T-helper 9 cell (primary cell): ENCODE data around the gene PERM1.
"Not testable (repeated sequence)": the region's sequence is repeated elsewhere in the genome, so short reads cannot be mapped to it uniquely, and the experiment has no call there.

Experiments used
- DNase-seq: peaks from one replicate; pipeline ENCODE4 v3.0.0-alpha.2; 2020
- total RNA-seq, 2 donors: gene quantifications; one replicate each; lab custom pipeline; 2026; lab: John Stamatoyannopoulos, UW

Gene PERM1
- total RNA-seq, result 0 reads per million in 2 donors

GRCh38 chr1:981955-982558 lies at the start of gene PERM1:
PERM1 (minus strand) TSS chr1:982093; CDS start chr1:981029, 1,064 bp downstream.
- no peak for DNase-seq

- DNase-seq, result not testable (repeated sequence)
Measured at GRCh38 chr1:1030867-1031658, 49.2 kb upstream of the PERM1 start.

- DNase-seq, result no peak
Measured at GRCh38 chr1:1027791-1028190, 45.9 kb upstream of the PERM1 start.

GRCh38 chr1:1026599-1027413 lies 44.9 kb upstream of the PERM1 start:
- DNase-seq, result no peak

DNA sequence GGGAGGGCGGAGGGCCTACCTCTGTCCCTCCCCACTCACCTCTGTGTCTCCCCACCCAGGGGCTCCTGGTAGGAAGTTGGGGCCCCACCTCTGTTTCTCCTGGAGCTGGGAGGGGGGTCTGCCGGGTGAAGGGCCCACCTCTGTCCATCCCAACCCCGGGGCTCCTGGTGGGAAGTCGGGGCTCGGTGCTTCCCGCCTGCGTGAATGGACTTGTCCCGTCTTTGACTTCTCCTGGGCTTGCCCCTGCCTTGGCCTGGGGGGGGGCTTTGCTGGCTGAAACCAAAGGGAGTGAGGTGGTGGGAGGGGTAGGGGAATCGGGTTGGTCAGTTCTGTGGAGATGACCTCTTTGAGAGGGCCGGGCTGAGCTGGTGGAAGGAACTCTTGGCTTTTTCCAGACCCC lies 43.8 kb upstream of the PERM1 start:
- no peak for DNase-seq

DNA sequence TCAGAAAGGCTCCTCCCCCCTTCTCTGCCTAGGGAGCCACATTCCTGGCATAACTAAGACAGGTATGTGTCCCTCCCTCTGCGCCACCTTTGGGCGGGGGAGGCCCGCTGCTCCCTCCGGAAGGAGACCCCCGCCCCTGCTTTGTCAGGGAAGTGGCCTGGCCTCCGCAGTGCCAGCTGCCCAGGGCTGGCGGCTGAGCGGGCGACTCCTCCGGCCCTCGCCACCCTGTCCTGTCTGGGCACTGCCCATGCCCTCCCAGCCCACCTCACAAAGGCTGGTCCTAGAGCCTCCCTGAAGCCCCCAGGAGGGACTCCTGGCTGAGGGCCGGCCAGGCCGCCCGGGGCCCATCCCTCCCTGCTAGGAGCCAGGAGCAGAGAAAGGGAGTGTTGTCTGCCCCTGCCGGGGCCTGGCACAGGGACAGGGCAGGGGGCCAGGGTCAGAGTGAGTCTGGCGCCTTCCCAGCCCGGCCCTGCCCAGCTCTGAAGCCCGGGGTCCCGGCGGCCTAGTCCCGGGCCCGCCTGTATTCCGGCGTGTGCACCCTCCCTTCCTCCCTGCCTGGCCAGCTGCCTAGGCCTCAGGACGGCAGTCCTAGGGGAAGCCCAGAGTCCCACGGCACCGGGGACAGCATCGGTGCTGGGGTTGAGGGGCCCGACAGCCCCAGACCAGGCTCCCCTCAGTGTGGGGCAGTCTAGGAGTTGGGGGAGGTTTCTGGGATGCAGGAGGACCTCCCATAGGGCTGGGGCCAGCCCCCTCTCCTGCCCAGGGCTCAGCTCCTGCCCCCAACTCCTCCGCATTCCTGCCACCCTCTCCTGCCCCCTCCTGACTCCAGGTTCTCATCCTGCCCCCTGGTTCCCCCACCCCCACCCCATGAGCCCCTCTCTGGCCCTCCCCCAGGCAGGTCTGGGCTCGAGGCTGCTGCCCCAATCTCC lies 43.1 kb upstream of the PERM1 start:
- no peak for DNase-seq

DNA sequence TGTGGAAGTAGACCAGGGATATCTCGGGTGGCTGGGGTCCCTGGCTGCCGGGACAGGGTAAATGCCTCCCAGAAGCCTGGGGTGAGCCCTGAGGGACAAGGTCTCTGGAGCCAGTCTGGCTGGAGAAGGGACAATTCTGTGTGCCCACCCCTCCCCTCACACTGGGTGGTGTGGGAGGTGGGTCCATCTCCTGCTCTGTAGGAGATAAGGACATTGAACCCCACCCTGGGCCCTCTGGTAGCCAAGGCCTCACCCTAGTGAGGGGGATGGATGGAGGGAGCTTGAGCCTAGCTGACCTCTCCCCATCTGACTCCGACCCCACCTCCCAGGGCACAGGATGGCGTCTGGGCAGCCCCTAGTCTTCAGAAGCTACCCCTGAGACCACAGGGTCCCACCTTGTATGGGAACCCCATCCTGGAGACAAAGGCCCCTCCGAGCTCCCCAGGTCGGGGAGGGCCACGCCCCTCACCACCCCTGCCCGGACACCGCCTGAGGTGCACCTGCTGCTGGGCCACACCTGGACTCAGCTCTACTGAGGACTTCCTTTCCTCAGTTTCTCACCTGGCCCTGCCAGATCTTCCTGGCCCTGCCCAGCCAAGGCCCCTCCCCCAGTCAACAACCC lies 42.4 kb upstream of the PERM1 start:
- DNase-seq, result no peak

DNA sequence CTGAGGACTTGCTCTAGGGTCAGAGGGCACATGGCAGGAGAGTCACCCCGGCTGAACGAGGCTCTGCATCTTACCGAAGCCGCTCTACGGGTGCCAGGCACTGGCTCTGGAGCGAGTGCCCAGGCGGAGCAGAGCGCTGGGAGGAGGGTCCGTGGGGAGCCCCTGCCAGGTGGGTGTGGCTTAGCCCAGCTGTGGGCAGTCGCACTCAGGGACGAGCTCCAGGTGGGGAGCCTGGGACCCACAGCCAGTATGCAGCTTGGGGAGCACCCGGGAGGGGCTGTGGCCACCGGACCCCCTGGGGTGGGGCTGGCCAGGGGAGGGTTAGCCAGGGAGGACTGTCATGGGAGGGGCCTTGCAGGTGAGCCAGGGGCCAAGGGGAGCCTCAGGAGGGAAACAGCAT lies 41.8 kb upstream of the PERM1 start:
- no peak for DNase-seq

DNA sequence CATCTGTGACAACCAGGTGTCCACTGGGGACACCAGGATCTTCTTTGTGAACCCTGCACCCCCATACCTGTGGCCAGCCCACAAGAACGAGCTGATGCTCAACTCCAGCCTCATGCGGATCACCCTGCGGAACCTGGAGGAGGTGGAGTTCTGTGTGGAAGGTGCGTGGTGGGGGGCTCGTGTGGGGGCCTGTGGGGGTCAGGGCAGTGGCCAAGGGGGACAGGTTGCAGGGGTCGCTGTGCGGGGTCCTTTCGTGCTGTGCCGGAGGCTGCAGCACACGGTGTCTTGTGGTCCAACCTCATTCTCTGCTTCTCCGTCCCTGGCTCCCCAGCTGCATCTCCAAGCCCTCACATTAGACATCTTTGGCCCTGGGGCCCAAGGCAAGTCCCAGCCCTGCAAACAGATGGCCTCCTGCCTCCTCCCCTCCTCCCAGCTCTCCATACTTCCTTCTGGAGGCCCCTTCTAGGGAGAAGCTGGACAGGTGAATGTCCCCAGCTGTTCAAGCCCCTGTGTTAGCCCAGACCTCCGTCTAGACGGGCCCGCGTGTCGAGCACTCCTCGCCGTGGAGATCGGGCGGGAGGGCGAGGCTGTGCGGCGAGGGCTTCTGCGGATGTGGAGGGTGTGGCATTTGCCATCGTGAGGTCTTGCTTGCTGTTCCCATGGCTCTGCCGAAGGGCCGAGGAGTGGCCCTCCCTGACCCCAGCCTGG lies 40.6 kb upstream of the PERM1 start:
- DNase-seq, result no peak

DNA sequence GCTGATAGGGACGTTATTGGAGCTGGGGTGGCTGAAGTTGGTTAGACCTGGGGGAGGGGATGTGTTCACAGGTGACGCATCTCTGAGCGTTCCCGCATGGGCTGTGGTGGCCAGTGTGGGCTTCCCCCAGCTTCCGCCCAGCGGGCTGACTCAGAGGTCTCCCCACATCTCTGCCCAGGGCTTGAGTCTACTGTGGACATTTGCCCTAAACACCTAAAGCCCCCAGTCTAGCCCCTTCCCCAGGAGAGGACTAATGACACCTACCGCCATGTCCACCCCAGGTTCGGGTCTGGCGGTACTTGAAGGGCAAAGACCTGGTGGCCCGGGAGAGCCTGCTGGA lies 40.0 kb upstream of the PERM1 start:
- DNase-seq, result no peak

DNA sequence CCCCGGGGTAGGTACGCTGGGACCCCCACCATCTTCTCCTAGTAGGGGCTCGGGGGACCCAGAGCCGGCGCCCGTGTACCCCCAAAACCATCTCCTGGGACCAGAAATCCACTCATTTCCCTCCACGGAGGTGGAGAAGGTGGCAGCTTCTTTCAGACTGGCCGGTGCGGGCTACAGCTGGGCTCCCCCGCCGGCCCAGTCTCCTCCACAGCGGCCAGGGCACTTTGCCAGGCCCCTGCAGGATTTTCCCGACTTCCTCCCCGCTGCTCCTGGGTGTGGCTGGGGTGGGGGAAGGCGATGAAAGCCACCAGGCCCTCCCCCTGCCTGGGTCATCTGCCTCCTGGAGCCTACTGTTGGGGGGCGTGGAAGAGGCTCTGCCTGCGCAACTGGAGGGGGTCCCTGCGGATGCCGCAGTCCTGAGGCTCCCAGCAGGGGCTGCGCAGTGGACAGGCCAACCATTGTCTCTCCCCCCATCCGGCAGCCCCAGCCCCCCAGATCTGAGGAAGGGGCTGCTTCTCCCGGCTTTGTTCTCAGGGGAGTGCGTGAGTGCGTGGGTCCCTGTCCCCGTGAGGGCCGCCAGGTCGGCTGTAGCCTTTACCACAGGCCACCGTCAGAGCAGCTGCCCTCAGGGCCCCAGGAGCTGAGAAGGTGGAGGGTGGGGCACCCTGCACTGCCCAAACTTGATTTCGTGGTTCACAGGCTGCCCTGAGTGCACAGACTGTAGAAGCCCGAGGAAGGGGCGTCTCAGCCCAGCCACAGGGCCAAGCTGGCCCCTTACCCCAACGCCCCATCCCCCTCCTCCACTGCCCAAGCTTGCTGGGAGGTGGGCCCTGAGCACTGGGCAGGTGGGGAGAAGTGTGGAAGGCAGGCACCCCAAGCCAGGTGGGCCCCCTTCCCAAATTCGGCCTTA lies 39.4 kb upstream of the PERM1 start:
- no peak for DNase-seq

DNA sequence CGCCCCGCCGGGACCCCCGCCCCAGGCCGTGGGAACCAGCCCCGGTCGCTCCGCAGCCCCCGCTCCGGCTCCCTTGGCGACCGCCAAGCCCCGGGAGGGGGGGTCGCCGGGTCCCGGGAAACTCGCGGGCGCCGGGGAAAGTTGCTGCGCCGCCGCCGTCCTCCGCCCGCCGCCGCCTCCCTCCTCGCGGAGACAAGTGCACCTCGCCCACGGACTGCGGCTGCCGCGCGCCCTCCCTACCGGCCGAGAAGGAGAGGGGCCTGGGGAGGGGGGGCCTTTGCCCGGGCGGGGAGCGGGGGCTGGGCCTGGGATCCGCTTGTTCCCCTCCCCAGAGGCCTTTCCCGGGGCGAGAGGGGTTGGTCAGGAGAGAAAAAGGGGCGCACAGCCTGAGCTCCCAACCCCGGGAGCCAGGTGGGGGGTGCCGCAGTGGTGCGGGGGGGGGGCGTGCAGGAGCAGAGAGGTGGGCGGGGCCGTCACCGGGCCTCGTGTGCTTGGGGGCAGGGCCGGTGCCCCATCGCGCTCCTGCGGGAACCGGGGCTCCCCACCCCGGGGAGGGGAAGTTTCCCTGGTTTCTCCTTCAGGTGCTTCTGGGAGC lies 38.6 kb upstream of the PERM1 start:
- no peak for DNase-seq

GRCh38 chr1:1020000-1020404 lies 38.1 kb upstream of the PERM1 start, which contains the start of gene AGRN:
AGRN (plus strand) TSS chr1:1020120; CDS start chr1:1020173, 53 bp downstream.
- DNase-seq, result no peak

- DNase-seq, result peak; percentile 75
Measured at GRCh38 chr1:1019122-1019999, 37.5 kb upstream of the PERM1 start.

DNA sequence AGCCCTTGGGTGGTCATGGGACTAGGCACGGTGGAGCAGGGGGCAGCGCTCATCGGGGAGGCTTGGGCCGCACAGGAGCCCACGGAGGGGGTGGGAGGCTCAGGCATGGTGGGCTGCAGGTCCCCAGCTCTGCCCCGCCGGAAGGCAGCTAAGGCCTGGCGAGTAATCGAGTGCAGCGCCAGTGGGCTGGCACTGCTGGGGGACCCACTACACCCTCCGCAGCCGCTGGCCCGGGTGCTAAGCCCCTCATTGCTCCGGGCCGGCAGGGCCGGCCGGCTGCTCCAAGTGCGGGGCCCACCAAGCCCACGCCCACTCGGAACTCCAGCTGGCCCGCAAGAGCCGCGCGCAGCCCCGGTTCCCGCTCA lies 36.4 kb upstream of the PERM1 start:
- DNase-seq, result not testable (repeated sequence)

GRCh38 chr1:1017397-1018320 lies 35.8 kb upstream of the PERM1 start:
- not testable (repeated sequence) for DNase-seq
